Subcutaneous abdominal adipose tissue (tissue), 5 donors: Measurements from ENCODE around the gene CYFIP1.

Experiments
- H3K27ac ChIP-seq: one replicate; pipeline ENCODE4 v1.7.0; 2013; ENCODE audit warnings: low read depth, mild to moderate bottlenecking, inconsistent platforms, low read length, moderate library complexity
- H3K27me3 ChIP-seq, 5 donors: one replicate each; pipeline ENCODE4 v1.7.0; 2013; ENCODE audit warnings: low read length in 5 of 5, inconsistent platforms in 1 of 5; ENCODE audit not compliant: control insufficient read depth in 5 of 5, insufficient read depth in 4 of 5
- H3K36me3 ChIP-seq, 5 donors: one replicate each; pipeline ENCODE4 v1.7.0; 2013; ENCODE audit warnings: low read length in 5 of 5; ENCODE audit not compliant: control insufficient read depth in 5 of 5, insufficient read depth in 5 of 5
- H3K4me1 ChIP-seq, 5 donors: one replicate each; pipeline ENCODE4 v1.7.0; 2013; ENCODE audit warnings: low read length in 5 of 5, mild to moderate bottlenecking in 3 of 5, moderate library complexity in 1 of 5; ENCODE audit not compliant: control insufficient read depth in 5 of 5, insufficient read depth in 5 of 5
- H3K4me3 ChIP-seq, 5 donors: one replicate each; pipeline ENCODE4 v1.7.0; 2013; ENCODE audit warnings: low read length in 5 of 5, low read depth in 1 of 5
- H3K9ac ChIP-seq, 5 donors: one replicate each; pipeline ENCODE4 v1.7.0; 2013; ENCODE audit warnings: low read length in 5 of 5, mild to moderate bottlenecking in 4 of 5, moderate library complexity in 3 of 5
- H3K9me3 ChIP-seq, 5 donors: one replicate each; pipeline ENCODE4 v1.7.0; 2013; ENCODE audit warnings: low read length in 5 of 5; ENCODE audit not compliant: control insufficient read depth in 5 of 5
- donor health status: healthy.
- donor health status: healthy.
- donor health status: healthy.
- donor health status: healthy.
- donor health status: healthy.

Gene CYFIP1

DNA sequence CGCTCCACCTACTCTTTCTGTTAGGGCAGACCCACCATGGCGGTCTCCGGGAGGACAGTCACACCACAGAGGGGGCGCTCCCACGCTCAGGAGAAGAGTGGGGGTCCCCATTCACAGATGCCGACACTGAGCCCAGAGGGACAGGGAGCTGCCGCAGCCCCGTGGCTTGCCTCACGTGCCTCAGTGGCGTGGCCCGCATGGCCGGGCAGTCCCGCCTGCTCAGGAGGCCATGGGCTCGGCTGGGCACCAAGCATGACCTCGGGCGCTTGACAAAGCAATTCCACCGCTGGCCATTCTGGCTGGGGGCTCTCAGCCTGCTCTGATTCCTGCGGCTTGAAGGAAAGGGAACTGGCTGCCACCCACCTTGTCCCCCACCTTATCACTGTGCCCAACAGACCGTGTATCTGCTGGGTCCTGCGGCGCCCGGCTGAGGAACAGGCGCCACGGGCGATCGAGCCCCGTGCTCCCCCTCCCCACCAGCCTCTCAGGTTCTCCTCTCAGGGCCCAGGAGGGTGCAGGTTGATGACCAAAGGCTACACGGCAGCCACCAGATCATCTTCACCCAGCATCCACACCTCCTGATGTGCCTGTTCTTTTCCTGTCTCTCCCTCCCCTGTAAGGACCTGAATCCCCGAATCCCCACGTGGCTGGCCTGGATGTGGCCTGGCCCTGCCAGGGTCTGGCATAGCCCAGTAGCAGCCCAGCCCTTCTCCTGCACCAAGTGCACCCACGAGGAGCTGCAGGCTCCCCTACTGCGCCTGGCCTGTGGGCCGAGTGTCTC, 20.7 kb downstream of the CYFIP1 start:
- Histone ChIP-seq H3K9ac (peak overlapping the region in 1 of 5 donors; percentile 33), H3K27me3 (no peaks in the 10 kb centered on the region), H3K4me1 (peaks cover 14 to 92% (median 77%) of the 10 kb centered on the region in 5 donors), H3K36me3 (no peaks in the 10 kb centered on the region), H3K9me3 (no peaks in the 10 kb centered on the region), H3K27ac (peak overlapping the region; percentile 9), H3K4me3 (no peak overlapping the region)

DNA sequence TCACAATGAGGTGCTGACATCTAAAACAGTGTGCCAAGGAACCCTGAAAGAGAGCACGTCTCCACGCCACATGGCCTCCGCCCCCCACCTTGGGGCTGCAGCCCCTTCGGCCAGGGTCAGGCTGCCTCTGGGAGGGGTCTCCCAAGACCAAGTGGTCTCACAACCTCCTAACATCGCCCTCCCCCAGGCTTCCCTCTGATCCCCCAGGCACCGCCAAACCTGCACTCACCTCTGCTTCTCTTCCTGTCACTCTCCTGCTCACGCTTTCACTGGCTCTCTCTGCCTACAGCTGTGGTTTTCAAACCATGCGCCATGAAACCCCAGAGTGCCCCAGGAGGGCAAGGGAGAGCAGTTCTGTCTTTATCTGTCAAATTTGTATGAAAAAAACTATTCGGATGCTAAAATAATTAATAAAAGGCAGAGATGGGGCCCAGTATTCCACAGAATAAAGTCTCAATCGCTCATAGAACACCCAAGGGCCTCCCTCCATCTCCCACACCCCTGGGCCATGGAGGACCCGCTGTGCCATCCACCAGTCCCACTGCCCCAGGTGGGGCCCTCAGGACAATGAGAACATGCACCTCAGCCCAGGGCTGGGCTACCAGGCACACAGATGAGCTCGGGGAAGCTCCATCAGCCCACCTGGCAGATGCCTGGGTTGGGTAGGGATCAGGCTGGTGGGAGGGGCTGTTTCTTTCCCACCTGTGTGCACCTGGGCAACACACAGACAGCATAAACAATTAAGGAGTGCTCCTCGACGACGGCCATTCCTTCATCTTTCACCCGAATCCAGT, 21.5 kb downstream of the CYFIP1 start:
- Histone ChIP-seq H3K4me3 (no peak overlapping the region), H3K36me3 (no peaks in the 10 kb centered on the region), H3K9me3 (no peaks in the 10 kb centered on the region), H3K27me3 (no peaks in the 10 kb centered on the region), H3K4me1 (peaks cover 12 to 90% (median 75%) of the 10 kb centered on the region in 5 donors), H3K9ac (peak overlapping the region in 1 of 5 donors; percentile 30), H3K27ac (no peak overlapping the region)

DNA sequence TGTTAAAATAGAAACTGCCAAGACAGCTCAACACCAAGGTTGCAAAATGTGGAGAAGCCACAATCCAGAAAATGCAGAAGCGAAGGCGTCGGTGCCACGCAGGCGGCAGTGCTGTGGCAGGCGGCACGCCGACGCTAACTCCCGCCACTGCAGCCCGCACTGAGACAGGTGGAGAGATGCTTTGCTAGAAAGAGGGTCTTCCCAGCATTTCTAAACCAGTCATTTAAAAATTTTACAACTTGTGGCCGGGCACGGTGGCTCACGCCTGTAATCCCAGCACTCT, 23.2 kb downstream of the CYFIP1 start:
- Histone ChIP-seq H3K4me1 (peaks cover 5 to 89% (median 66%) of the 10 kb centered on the region in 5 donors), H3K4me3 (no peak overlapping the region), H3K27ac (peak overlapping the region; percentile 33), H3K9ac (no peak overlapping the region), H3K9me3 (no peaks in the 10 kb centered on the region), H3K36me3 (no peaks in the 10 kb centered on the region), H3K27me3 (no peaks in the 10 kb centered on the region)

DNA sequence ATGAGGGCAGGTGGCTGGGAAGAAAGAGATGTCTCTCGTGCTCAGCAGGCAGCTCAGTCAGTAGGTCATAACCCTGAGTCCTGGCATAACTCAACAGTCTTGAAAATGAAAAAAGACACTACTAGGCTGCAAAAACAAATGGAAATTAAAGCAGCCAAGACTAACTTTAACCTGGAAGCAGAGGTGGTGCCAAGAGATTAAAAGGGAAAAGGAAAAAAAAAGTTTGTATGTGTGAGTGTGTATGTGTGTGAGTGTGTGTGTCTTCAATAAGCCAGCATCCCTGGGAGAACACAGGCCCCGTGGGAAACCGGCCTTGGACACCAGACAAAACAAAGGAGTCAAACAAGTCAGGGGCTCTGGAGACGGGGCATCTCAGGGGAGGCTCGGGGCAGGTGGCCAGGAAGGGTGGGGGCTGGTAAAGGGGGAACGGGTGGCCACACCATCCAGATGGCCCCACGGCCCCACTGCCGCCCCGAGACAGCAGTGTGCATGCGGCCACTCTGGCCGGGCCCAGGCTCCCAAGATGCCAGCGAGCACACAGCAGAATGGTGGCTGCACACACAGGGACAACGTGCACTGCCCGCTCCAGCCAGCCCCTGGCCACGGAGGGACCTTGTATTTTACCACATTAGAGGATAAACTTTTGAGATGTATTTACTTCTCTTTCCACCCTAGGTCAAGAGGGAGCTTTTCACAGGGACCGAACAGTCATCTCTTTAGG, 23.8 kb downstream of the CYFIP1 start:
- H3K27me3 ChIP-seq = no peaks in the 10 kb centered on the region
- peaks cover 5 to 88% (median 61%) of the 10 kb centered on the region in 5 donors for H3K4me1 ChIP-seq
- H3K36me3 ChIP-seq = peaks cover 0 to 3% (median 0%) of the 10 kb centered on the region in 5 donors
- peak overlapping the region in 2 of 5 donors; percentile 2 to 11 for H3K4me3 ChIP-seq
- H3K9ac ChIP-seq = peak overlapping the region in 1 of 5 donors; percentile 12
- peak overlapping the region; percentile 33 for H3K27ac ChIP-seq
- H3K9me3 ChIP-seq = no peaks in the 10 kb centered on the region

DNA sequence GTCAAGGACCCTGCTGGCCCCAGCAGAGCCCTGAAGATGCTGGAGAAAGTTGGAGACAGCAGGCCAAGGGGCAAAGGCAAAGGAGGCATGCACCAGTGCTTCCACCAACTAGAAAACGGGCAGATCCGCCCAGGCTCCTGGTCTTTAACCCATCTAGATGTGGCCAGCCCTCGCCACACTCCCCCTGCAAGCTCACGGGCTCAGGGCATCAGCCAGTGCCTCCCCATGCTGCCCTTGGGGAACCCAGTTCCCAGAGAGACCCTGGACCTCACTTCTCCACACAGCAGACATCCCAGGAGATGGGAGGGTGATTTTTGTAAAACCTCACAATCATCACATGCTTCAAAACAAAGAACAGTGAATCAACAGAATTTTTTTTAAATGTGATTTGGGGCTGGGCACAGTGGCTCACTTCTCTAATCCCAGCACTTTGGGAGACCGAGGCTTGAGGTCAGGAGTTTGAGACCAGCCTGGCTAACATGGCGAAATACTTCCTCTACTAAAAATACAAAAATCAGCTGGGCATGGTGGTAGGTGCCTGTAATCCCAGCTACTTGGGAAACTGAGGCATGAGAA, 24.5 kb downstream of the CYFIP1 start:
- no peaks in the 10 kb centered on the region for H3K9me3 ChIP-seq
- no peak overlapping the region for H3K4me3 ChIP-seq
- H3K36me3 ChIP-seq = peaks cover 0 to 3% (median 0%) of the 10 kb centered on the region in 5 donors
- H3K27me3 ChIP-seq = no peaks in the 10 kb centered on the region
- H3K4me1 ChIP-seq = peaks cover 5 to 88% (median 56%) of the 10 kb centered on the region in 5 donors
- H3K9ac ChIP-seq = no peak overlapping the region
- no peak overlapping the region for H3K27ac ChIP-seq

DNA sequence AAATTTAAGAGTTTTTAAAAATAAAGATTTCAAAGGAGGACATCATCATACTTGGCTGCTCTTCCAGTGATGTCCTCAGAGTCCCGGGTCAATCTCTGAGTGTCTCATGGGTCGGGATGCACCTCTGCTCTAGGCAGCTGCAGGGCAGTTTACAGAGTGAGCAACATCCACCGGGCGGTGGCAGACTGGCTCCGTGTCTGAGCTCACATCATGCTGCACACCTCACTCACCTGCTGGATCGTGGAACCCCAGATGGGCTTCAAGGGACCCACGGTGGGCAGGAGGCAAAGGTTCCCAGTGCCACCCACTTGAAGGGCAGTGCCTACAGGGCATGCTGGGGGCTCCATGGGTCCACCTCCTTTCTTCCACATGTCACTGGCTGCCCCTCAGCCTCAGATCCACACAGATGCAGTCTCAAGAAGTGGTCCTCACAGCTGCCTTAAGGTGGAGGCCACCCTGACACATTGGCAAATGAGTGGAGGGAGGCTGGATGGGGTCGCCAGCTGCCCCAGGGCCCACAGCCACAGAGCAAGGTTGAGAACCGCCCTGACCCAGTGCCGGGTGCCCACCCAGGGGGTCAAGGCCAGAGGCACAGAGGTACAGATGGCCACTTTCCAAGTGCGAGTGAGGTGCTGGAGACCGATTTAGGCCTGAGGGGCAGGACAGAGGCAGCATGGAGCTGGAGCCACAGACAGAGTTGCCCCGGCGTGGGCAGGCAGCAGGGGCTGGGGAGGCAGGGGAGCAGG, 25.2 kb downstream of the CYFIP1 start:
- Histone ChIP-seq H3K4me3 (no peak overlapping the region), H3K9ac (peak overlapping the region in 1 of 5 donors; percentile 54), H3K36me3 (peaks cover 0 to 3% (median 0%) of the 10 kb centered on the region in 5 donors), H3K27me3 (no peaks in the 10 kb centered on the region), H3K4me1 (peaks cover 3 to 88% (median 56%) of the 10 kb centered on the region in 5 donors), H3K27ac (no peak overlapping the region), H3K9me3 (no peaks in the 10 kb centered on the region)

DNA sequence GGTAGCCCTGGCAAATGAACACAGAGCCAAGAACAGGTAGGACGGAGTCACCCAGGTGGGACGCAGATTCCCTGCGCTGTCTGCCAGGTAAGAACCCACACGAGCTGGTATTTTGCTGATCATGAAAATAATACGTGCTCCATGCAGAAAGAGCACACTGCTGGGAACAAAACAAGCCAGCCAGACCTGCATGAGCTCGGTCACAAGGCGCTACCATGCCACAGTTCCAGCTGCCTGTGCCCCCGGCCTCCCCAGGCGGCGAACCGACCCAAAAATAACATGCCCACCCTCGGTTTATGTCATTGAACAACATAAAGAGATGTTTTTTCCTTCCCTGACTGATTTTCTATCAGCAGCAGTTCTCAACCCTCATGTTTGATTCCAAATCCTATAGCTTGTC, 25.8 kb downstream of the CYFIP1 start:
- H3K27me3 ChIP-seq = no peaks in the 10 kb centered on the region
- peaks cover 0 to 3% (median 0%) of the 10 kb centered on the region in 5 donors for H3K36me3 ChIP-seq
- peaks cover 3 to 88% (median 55%) of the 10 kb centered on the region in 5 donors for H3K4me1 ChIP-seq
- no peak overlapping the region for H3K9ac ChIP-seq
- no peak overlapping the region for H3K4me3 ChIP-seq
- H3K27ac ChIP-seq = no peak overlapping the region
- no peaks in the 10 kb centered on the region for H3K9me3 ChIP-seq

DNA sequence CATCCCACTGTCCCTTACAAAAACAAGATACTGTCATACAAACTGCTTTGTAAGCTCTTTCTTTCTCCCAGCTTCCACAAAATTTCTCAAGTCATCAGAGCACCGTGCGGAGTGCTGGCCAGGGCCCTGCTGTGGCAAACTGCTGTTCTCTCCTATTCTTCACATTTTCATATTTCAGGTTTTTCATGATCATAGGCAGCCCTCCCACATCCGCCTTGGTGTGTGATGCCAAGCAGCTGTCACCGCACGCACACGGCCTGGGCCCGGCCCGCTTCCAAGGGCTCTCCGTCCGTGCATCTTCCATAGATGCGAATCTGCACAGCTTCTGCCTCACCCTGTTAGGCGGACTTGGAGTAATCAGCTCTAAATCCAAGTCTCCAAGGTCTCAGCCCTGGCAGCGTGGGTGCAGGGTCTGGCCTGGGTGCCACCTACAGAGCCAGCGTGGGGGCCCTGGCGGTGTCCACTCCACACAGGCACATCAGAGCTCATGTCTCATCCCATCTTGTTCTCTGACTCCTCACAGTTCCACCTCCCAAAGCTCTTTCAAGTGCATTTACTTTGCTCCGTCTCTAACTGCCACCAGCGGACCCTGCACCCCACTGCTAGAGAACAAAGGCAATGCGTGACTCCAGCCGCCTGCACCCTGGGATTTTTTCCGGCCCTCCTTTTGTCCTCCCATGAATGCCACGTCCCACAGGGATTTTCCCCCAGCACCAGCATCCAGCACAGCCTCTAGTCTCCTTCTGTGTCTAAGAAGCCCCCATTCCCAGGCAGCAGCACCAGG, 27.2 kb downstream of the CYFIP1 start:
- H3K9me3 ChIP-seq = no peaks in the 10 kb centered on the region
- no peak overlapping the region for H3K27ac ChIP-seq
- H3K36me3 ChIP-seq = peaks cover 0 to 3% (median 0%) of the 10 kb centered on the region in 5 donors
- H3K9ac ChIP-seq = no peak overlapping the region
- peaks cover 12 to 90% (median 65%) of the 10 kb centered on the region in 5 donors for H3K4me1 ChIP-seq
- H3K4me3 ChIP-seq = no peak overlapping the region
- H3K27me3 ChIP-seq = no peaks in the 10 kb centered on the region
